Measurements from ENCODE around the gene KIFC1. TPM values are rescaled to one million over a fixed set of nuclear protein-coding genes. Genes with fewer than 3 reads are reported as not detected.

KIFC1 gene, protein sequence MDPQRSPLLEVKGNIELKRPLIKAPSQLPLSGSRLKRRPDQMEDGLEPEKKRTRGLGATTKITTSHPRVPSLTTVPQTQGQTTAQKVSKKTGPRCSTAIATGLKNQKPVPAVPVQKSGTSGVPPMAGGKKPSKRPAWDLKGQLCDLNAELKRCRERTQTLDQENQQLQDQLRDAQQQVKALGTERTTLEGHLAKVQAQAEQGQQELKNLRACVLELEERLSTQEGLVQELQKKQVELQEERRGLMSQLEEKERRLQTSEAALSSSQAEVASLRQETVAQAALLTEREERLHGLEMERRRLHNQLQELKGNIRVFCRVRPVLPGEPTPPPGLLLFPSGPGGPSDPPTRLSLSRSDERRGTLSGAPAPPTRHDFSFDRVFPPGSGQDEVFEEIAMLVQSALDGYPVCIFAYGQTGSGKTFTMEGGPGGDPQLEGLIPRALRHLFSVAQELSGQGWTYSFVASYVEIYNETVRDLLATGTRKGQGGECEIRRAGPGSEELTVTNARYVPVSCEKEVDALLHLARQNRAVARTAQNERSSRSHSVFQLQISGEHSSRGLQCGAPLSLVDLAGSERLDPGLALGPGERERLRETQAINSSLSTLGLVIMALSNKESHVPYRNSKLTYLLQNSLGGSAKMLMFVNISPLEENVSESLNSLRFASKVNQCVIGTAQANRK
- 14.0 and 50.8 TPM in 2 replicates for total RNA-seq

DNA sequence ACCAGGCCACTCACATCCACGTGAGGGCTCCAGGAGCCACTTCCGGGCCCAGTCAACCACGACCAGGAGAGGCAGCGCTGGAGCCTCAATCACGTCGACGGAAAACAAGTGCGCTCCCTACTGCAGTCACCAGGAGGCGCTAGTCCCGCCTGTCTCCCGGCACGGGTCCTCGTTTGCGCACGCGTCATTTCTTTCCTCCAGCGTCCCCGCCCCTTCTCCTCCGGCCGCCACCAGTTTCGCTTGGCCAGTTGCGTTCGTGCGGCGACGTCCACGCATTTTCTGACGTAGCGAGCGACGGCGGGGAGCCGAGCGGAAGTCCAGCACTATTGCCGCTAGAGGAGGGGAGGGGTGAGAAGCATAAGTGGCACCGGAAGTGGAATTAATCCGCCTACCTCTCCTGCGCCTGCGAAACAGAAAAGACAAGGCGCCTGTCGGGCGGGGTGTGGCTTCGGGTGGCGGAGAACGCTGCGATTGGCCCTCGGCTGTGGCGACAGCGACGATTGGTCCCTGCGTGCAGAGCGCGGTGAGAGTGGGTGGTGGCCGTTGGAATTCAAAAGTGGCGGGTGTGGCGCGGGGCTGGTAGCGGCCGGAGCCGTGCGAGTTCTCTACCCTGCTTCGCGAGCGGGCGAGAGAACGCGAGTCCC, at the start of gene KIFC1:
TSS of gene KIFC1 (plus strand) at position 546 of the 644 bp plus-strand sequence. CDS start 163 bp downstream, outside the sequence.

DNA sequence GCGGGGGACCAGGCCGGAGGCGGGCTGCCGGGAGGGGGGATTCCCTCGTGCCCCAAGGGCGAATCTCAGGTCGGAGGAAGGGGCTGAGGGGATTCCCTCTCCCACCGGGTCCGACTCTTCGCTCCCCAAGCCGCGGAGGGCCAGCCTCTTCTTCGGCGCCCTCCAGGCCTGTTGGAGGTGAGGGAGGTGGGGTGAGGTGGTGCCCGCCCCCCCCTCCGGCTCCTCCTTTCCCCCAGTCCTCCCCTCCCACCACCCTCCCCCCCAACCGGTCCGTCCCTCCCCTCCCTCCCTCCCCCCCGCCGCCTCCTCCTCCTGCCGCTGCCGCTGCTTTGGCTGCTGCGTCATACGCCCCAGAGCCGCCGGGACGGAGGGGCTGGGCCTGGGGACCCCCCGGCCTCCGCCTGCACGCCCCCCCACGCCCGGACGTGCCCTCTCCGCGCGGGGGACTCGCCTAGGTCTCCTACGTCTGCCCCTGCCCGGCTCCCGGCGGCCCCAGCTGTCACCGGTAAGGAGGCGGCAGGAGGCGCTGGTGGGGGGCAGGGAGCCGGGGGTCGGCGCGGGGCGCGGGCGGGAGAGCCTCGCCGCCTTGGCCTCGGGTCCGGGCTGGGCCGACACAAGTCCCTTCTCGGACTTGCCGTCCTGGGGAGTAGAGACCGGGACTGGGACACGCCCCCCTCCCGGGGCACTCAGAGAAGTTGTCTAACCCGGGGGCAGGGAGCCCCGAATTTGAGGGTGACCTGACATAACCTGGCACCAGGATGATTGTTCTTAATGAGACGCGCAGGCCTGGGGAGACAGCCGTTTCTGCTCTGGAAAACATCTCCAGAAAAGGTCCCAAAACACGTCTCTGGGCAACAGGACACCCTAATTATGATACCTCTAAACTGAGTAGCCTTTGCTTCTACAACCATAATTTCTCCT, 19.3 kb downstream of the KIFC1 start, which contains the start of gene PHF1:
TSS of gene PHF1 (plus strand) at position 304 of the 921 bp plus-strand sequence. CDS start 1,250 bp downstream, outside the sequence.

DNA sequence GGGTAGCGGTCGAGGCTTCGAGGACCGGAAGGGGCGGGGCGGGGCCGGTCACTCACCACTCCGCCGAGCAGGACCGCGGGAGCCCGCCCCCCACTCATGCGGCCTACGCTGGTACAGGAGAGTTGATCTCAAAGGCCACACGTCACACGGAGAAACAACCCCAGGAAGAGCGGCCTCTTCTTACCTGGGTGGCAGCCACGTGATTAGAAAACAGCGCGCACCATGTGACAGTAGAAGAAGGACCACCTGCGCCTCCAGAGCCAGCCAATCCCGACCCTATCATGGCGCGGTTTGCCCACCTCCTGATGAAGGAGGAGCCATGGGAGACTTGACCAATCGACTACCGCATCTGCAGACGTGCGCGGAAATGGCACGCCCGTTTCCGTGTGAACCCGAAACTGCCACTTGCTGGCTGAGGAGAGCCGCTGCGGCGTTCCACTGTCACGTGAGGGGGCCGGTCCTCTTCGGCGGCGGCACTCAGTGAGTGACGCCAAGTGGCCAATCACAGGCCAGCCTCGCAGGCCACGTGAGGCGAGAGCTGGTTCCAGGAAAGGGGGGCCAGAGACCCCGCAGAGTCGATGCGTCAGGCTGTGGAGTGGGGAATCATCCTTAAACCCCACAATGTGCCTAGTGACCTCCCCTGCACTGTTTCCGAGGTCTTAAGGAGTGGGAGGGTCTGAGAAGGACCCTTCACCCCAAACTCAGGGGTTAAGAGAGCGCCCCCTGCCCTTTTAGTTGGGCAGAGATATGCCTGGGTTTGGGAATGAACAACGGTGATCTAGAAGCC, 26.5 kb downstream of the KIFC1 start, which contains the start of gene CUTA:
TSS of gene CUTA (minus strand) at position 205 of the 787 bp plus-strand sequence. CDS start at position 98, 107 bp downstream.

DNA sequence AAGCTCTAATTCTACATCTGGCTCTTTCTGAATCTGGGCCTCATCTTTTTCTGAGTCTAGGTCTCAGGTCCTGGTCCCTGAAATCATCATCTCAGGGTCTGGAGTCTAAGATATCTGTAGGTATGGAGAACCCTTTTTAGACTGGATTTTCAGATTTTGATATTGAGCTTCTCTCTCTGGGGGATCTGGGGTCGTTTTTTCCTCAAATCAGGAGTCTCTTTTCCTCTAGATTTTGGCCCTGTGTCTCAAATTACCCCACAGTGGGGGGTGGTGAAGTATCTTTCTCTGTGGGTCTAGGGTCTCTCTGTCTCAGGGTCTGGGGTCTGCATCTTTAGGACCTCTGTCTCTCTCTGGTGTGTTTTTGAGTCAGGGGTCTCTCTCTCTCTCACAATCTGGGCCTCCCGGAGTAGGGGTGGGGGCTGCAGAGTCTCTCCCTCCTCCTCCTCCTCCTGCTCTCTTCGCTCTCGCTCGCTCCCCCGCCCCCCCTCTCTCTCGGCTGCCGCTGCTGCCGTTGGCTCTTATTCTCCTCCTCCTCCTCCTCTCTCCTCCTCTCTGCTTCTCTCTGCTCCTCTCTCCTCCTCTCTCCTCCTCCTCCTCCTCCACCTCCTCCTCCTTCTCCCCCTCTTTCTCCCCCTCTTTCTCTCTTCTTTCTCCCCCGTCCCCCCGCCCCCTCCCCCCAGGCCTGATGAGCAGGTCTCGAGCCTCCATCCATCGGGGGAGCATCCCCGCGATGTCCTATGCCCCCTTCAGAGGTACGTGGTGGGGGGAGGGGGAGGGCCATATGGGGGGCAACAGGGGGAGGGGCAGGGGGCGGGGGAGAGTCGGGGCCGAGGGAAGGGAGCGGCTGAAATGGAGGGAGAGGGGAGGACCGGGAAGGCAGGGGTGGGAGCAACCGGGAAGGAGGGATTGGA, 28.2 kb downstream of the KIFC1 start, which contains the start of gene SYNGAP1:
TSS of gene SYNGAP1 (plus strand) at position 486 of the 911 bp plus-strand sequence. CDS start at position 686, 200 bp downstream.

DNA sequence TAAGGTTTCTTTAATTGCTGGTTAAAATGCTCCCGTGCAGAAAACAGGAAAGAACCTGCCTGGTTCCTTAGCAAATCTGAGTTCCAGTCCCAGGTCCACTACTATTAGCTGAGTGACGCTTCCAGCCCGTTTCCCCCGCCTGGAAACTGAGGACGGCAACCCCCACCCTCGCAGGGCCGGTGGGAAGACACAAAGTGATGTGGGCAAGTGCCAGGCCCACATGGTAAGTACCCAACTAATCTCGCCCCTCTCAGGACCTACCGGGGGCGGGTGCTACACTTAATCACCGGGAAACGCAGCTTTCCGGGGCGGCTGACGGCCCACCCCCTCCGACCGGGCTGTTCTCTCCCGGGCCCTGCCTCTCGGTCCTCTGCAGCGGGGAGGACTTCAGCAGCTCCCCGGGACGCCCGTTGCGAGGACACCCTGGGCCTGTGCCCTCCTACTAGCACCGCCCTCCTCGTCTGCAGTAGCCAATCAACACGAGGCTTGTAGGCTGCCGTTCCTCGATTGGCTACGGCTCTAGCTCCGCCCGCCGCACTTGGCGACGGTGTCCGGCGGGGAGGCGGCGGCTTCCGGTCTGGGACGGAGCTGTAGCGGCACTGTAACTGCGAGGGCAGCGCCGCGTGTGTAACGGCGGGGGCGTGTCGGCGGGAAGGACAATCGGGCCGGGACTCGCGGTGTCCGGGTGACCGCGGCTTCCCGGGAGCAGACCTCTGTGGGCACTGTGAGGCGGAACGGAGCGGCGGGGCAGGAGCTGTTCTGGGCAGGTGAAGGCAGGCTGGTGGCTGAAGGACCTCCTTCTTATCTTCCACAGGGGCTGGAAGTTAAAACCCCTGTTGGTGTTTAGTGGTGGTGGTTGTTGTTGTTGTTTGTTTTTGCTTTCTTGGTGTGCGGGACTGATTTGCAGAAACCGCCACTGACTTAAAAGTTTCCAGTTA, 62.7 kb downstream of the KIFC1 start, which contains the start of gene ZBTB9:
TSS of gene ZBTB9 (plus strand) at position 568 of the 938 bp plus-strand sequence. CDS start 525 bp downstream, outside the sequence.

Other genes with a start within 250 kb of the KIFC1 start
- 0.08 TPM in 1 of 2 replicates, not detected in the other for gene COL11A2, start 199.4 kb upstream of the KIFC1 start, total RNA-seq
- 13.4 and 15.6 TPM in 2 replicates for gene RXRB, start 191.2 kb upstream of the KIFC1 start, total RNA-seq
- gene SLC39A7, start 191.0 kb upstream of the KIFC1 start, total RNA-seq = 77.1 and 112 TPM in 2 replicates
- gene HSD17B8, start 187.2 kb upstream of the KIFC1 start, total RNA-seq = 27.4 and 46.2 TPM in 2 replicates
- 13.2 and 16.2 TPM in 2 replicates for gene RING1, start 183.3 kb upstream of the KIFC1 start, total RNA-seq
- 26.3 and 40.4 TPM in 2 replicates for gene VPS52, start 119.9 kb upstream of the KIFC1 start, total RNA-seq
- gene RPS18, start 119.7 kb upstream of the KIFC1 start, total RNA-seq = 4,695 and 5,841 TPM in 2 replicates
- gene B3GALT4, start 114.7 kb upstream of the KIFC1 start, total RNA-seq = 2.2 and 4.5 TPM in 2 replicates
- gene WDR46, start 102.6 kb upstream of the KIFC1 start, total RNA-seq = 38.0 and 78.1 TPM in 2 replicates
- 51.1 and 83.6 TPM in 2 replicates for gene PFDN6, start 102.2 kb upstream of the KIFC1 start, total RNA-seq
- 28.7 and 49.2 TPM in 2 replicates for gene RGL2, start 92.9 kb upstream of the KIFC1 start, total RNA-seq
- gene TAPBP, start 77.7 kb upstream of the KIFC1 start, total RNA-seq = 69.7 and 136 TPM in 2 replicates
- 10.5 and 21.6 TPM in 2 replicates for gene ZBTB22, start 74.1 kb upstream of the KIFC1 start, total RNA-seq
- 53.9 and 55.3 TPM in 2 replicates for gene DAXX, start 68.9 kb upstream of the KIFC1 start, total RNA-seq
- gene PHF1, start 19.2 kb downstream of the KIFC1 start, total RNA-seq = 20.3 and 27.3 TPM in 2 replicates
- 201 and 221 TPM in 2 replicates for gene CUTA, start 26.3 kb downstream of the KIFC1 start, total RNA-seq
- 0.72 and 2.8 TPM in 2 replicates for gene SYNGAP1, start 28.2 kb downstream of the KIFC1 start, total RNA-seq
- gene ZBTB9, start 62.8 kb downstream of the KIFC1 start, total RNA-seq = 4.4 and 6.5 TPM in 2 replicates
- 38.7 and 42.7 TPM in 2 replicates for gene BAK1, start 188.5 kb downstream of the KIFC1 start, total RNA-seq
- 74.2 and 125 TPM in 2 replicates for gene ITPR3, start 229.5 kb downstream of the KIFC1 start, total RNA-seq